Osteoblast (primary cell): ENCODE data around the gene MBD2. TPM values are rescaled to one million over a fixed set of nuclear protein-coding genes. Genes with fewer than 3 reads are reported as not detected.
A peak's percentile ranks its signal among the peaks of the same experiment; 100 is the strongest.

ENCODE experiments used
- DNase-seq: peaks from one replicate; pipeline ENCODE4 v3.0.0; 2011; ENCODE audit warnings: low spot score, mixed read lengths; ENCODE audit not compliant: insufficient read length; ENCODE audit errors: missing footprints
- H2AFZ ChIP-seq: 2 replicates; pipeline ENCODE4 v1.6.0; 2011; ENCODE audit warnings: mild to moderate bottlenecking, low read length
- H3K27ac ChIP-seq: 2 replicates; pipeline ENCODE4 v1.5.1; 2011; ENCODE audit warnings: mild to moderate bottlenecking, low read depth, low read length, moderate library complexity
- H3K27me3 ChIP-seq: 2 replicates; pipeline ENCODE4 v1.6.0; 2012; ENCODE audit warnings: mild to moderate bottlenecking, control low read depth, inconsistent platforms, low read length, moderate library complexity; ENCODE audit not compliant: insufficient read depth
- H3K36me3 ChIP-seq: 2 replicates; pipeline ENCODE4 v1.5.1; 2011; ENCODE audit warnings: mild to moderate bottlenecking, low read length, control low read depth, moderate library complexity; ENCODE audit not compliant: insufficient read depth
- H3K4me1 ChIP-seq: 2 replicates; pipeline ENCODE4 v1.5.1; 2011; ENCODE audit warnings: mild to moderate bottlenecking, low read length, control low read depth, moderate library complexity; ENCODE audit not compliant: insufficient read depth
- H3K4me2 ChIP-seq: 2 replicates; pipeline ENCODE4 v1.6.0; 2011; ENCODE audit warnings: mild to moderate bottlenecking, low read length; ENCODE audit not compliant: insufficient read depth
- H3K4me3 ChIP-seq: fragments of 200-600 bp; sonication (generic); 3 replicates; pipeline ENCODE4 v1.5.1; 2012; ENCODE audit warnings: mild to moderate bottlenecking, low read length, inconsistent platforms; ENCODE audit not compliant: insufficient read depth
- H3K79me2 ChIP-seq: 2 replicates; pipeline ENCODE4 v1.6.0; 2012; ENCODE audit warnings: mild to moderate bottlenecking, low read length, control low read depth, inconsistent platforms; ENCODE audit not compliant: insufficient read depth
- H3K9me3 ChIP-seq: 2 replicates; pipeline ENCODE4 v1.5.1; 2011; ENCODE audit warnings: low read depth, low read length, control low read depth
- H4K20me1 ChIP-seq: 2 replicates; pipeline ENCODE4 v1.6.0; 2012; ENCODE audit warnings: mild to moderate bottlenecking, low read length, control low read depth; ENCODE audit not compliant: insufficient read depth
- total RNA-seq: library from RNA; depleted of rRNA; stranded (reverse); fragments of >200 nt; gene quantifications from 2 replicates; pipeline ENCODE4 v1.2.3, GENCODE V29; 2012
- TF ChIP-seq, protein P1 (sequence below): IDR thresholded peaks from 2 replicates; pipeline ENCODE4 v1.5.1; 2011; ENCODE audit warnings: mild to moderate bottlenecking, low read depth, low read length, moderate library complexity; ENCODE audit errors: extremely low read depth

MBD2 gene
- total RNA-seq, 1 donor: 23.9 TPM

DNA sequence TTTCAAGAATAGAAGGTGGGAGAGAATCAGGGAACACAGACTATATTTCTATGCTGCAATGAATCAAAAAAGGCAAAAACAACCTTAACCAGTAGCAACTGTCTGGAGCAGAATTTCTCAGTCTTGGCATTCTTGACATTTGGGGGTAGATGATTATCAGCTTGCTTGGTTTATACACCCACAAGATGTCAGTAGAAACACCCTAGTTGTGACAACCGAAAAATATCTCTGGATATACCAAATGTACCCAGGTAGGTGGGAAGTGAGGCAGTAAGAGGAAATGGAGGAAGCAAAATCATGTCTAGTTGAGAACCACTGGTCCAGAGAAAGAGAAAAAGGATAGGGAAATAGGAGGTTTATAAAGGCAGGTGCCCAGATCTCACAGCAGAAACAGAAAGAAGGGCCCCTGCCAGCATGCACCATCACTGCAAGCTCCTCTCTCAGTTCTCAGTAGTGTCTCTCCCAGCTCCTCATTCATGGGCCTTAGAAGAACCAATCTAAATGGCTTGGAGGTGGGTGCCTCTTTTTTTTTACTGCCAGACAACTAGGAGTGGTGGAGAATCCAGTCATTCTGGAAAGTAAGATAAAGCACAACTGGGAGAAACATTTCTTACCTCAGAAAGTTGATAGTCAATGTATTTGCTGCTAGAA is 50.4 kb downstream of the MBD2 start:
- no peak for DNase-seq
- no peak overlapping the region for H3K4me3 ChIP-seq
- TF ChIP-seq, protein P1, sequence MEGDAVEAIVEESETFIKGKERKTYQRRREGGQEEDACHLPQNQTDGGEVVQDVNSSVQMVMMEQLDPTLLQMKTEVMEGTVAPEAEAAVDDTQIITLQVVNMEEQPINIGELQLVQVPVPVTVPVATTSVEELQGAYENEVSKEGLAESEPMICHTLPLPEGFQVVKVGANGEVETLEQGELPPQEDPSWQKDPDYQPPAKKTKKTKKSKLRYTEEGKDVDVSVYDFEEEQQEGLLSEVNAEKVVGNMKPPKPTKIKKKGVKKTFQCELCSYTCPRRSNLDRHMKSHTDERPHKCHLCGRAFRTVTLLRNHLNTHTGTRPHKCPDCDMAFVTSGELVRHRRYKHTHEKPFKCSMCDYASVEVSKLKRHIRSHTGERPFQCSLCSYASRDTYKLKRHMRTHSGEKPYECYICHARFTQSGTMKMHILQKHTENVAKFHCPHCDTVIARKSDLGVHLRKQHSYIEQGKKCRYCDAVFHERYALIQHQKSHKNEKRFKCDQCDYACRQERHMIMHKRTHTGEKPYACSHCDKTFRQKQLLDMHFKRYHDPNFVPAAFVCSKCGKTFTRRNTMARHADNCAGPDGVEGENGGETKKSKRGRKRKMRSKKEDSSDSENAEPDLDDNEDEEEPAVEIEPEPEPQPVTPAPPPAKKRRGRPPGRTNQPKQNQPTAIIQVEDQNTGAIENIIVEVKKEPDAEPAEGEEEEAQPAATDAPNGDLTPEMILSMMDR: no peak
- H3K27ac ChIP-seq: peak overlapping the region; percentile 8
- no peak overlapping the region for H2AFZ ChIP-seq
- H3K36me3 ChIP-seq: no peaks in the 10 kb centered on the region
- H3K9me3 ChIP-seq: no peaks in the 10 kb centered on the region
- peaks cover 14% of the 10 kb centered on the region for H3K4me1 ChIP-seq
- H3K27me3 ChIP-seq: no peaks in the 10 kb centered on the region
- H3K4me2 ChIP-seq: no peak overlapping the region
- H3K79me2 ChIP-seq: peaks cover 73% of the 10 kb centered on the region
- H4K20me1 ChIP-seq: no peaks in the 10 kb centered on the region

DNA sequence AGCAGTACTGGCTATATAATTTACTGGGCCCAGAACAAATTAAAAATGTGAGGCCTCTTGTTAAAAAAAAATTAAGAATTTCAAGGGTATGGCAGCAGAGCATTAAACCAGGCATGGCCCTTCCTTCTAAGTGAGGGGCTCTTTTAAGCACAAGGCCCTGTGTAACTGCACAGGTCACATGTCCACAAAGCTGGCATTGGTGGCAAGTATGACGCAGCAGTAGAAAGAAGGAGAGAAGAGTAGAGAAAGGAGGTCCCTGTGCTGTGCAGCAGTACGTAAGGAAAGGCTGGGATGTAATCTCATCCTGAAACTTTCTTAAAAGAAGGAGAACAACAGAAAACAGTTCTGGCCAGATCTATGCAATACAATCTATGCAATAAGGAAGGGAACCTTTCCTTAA is 51.2 kb downstream of the MBD2 start:
- Histone ChIP-seq H3K36me3 (no peaks in the 10 kb centered on the region), H3K4me3 (no peak overlapping the region), H3K79me2 (peaks cover 79% of the 10 kb centered on the region), H3K27ac (no peak overlapping the region), H4K20me1 (no peaks in the 10 kb centered on the region), H3K9me3 (no peaks in the 10 kb centered on the region), H3K4me2 (no peak overlapping the region), H3K4me1 (peaks cover 17% of the 10 kb centered on the region), H2AFZ (no peak overlapping the region), H3K27me3 (no peaks in the 10 kb centered on the region)
- no peak for DNase-seq
- TF ChIP-seq, protein P1: no peak

DNA sequence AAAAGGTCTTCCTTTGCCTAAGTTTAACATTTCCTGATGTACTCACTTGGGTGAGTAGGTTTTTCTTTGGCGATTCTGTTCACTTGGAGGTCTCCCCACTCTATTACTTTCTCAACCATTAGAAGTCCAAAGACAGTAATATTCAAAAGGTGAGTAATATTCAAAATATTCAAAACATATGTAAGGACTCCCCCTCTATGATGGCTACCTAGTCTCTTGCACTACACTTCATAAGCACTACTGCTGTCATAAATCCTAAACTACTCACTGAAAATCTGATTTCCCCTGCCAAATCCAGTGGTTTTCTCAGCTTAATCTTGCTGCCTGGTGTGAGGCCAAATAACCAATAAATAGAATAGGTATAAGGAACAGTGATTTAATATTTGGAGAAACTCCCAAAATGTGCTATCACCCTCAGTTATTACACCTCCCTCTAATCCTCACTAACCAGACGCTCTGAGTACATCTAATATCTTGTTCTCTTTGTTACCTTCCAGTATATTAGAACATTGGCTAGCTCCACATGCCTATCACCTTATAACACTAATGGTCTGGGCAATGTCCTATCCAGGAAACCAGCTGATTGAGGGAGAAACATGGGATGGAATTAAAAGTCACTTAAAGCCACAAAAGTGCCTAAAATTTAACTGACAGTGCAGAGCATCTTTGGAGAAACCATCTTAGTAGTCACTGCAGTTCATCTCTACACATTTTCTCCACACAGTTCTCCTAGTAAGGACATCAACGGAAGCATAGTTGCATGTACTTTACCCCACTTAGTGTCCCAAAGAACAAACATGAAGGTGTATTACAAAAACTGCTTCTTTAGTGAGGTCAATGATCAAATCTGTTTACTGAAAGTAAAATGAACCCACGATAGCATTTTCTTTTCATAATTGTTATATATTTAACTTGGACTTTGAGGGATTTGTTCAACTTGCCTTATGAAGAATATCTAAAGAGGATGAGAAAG is 54.8 kb downstream of the MBD2 start:
- no peak for DNase-seq
- TF ChIP-seq, protein P1: no peak
- H3K4me3 ChIP-seq: no peak overlapping the region
- H3K27me3 ChIP-seq: no peaks in the 10 kb centered on the region
- H3K4me1 ChIP-seq: peaks cover 14% of the 10 kb centered on the region
- H3K27ac ChIP-seq: no peak overlapping the region
- no peak overlapping the region for H3K4me2 ChIP-seq
- H3K36me3 ChIP-seq: peaks cover 6% of the 10 kb centered on the region
- H3K9me3 ChIP-seq: no peaks in the 10 kb centered on the region
- H2AFZ ChIP-seq: no peak overlapping the region
- no peaks in the 10 kb centered on the region for H4K20me1 ChIP-seq
- peaks cover 68% of the 10 kb centered on the region for H3K79me2 ChIP-seq

DNA sequence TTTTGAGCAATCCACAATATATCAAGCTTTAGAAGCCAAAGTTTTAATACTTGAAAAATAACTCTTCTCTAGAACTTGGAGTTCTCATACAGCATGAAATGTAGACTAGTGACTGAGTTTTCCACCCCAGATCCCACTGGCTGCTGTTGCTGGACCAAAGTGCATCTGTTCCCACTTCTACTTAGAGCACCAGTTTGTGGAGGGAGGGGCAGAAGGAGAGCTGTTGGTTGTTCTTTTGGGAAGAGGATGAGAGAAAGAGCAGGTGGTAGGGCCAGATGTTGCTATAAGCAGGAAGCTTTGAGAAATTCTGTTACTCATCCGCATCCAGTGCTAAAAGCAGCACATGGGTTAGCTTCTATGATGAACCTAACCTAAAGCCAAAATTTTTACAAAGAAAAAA is 59.0 kb downstream of the MBD2 start:
- no peaks in the 10 kb centered on the region for H4K20me1 ChIP-seq
- H3K27me3 ChIP-seq: no peaks in the 10 kb centered on the region
- no peak overlapping the region for H2AFZ ChIP-seq
- no peak overlapping the region for H3K27ac ChIP-seq
- peaks cover 40% of the 10 kb centered on the region for H3K4me1 ChIP-seq
- TF ChIP-seq, protein P1: no peak
- H3K4me3 ChIP-seq: no peak overlapping the region
- DNase-seq: no peak
- H3K9me3 ChIP-seq: no peaks in the 10 kb centered on the region
- H3K79me2 ChIP-seq: peaks cover 49% of the 10 kb centered on the region
- peaks cover 6% of the 10 kb centered on the region for H3K36me3 ChIP-seq
- H3K4me2 ChIP-seq: no peak overlapping the region
